Tibial nerve (tissue), 3 donors: Measurements from ENCODE around the gene KIF21B.

Source experiments
- POLR2A ChIP-seq, 2 donors: fragments of 450-650 bp; IDR thresholded peaks; one replicate each; pipeline ENCODE4 v1.6.1; 2017; ENCODE audit warnings: antibody characterized with exemption in 2 of 2, mild to moderate bottlenecking in 2 of 2, moderate library complexity in 2 of 2
- TF ChIP-seq, protein P1 (sequence below), 5 experiments: fragments of 200-600 bp in 3 of 5; fragments of 450-650 bp in 2 of 5; sonication (generic) in 3 of 5; IDR thresholded peaks; one replicate each; pipeline ENCODE4 v1.5.1; 2016 to 2019; ENCODE audit warnings: antibody characterized with exemption in 5 of 5, mild to moderate bottlenecking in 3 of 5, moderate library complexity in 2 of 5

DNA sequence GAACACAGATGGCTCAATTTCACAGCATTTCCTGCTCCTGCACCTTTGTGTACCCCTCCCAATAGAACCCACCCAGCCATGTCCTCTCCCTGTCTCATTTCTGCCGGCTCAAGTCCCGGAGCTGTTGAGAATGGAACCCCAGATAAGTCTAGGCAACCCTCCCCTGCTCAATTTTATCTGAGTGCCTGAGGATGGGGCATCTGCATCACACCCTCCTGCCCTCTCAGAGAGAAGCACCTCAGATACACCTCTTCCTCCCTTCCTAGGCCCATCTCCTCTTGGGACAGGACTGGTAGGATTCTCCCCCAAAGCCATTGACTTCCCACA, 1.1 kb downstream of the KIF21B start:
- TF ChIP-seq POLR2A (IDR thresholded peaks at IDR 0.05): no peak
- TF ChIP-seq, protein P1, sequence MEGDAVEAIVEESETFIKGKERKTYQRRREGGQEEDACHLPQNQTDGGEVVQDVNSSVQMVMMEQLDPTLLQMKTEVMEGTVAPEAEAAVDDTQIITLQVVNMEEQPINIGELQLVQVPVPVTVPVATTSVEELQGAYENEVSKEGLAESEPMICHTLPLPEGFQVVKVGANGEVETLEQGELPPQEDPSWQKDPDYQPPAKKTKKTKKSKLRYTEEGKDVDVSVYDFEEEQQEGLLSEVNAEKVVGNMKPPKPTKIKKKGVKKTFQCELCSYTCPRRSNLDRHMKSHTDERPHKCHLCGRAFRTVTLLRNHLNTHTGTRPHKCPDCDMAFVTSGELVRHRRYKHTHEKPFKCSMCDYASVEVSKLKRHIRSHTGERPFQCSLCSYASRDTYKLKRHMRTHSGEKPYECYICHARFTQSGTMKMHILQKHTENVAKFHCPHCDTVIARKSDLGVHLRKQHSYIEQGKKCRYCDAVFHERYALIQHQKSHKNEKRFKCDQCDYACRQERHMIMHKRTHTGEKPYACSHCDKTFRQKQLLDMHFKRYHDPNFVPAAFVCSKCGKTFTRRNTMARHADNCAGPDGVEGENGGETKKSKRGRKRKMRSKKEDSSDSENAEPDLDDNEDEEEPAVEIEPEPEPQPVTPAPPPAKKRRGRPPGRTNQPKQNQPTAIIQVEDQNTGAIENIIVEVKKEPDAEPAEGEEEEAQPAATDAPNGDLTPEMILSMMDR (IDR thresholded peaks at IDR 0.05): no peak
